ENCODE data around the gene SNTG2. TPM values are rescaled to one million over a fixed set of nuclear protein-coding genes. Genes with fewer than 3 reads are reported as not detected.

Gene SNTG2
- total RNA-seq, 1 experiment from 2014 or later = 20.5 TPM

- no peak for ATAC-seq
- H3K4me1 Mint-ChIP-seq = peaks cover 8% of the 10 kb centered on the region
- TF ChIP-seq OVOL2 (CRISPR knock-in tag; IDR thresholded peaks at IDR 0.05; ENCODE audit: borderline replicate concordance) (no peak), ATF6 (CRISPR knock-in tag; IDR thresholded peaks at IDR 0.05) (no peak), PRDM15 (CRISPR knock-in tag; IDR thresholded peaks at IDR 0.05) (no peak), ATF2 (CRISPR knock-in tag; IDR thresholded peaks at IDR 0.05; ENCODE audit: borderline replicate concordance, low read depth) (no peak), MLX (CRISPR knock-in tag; IDR thresholded peaks at IDR 0.05) (no peak), GTF2I (CRISPR knock-in tag; conservative IDR thresholded peaks at IDR 0.05) (no peak), EMX1 (CRISPR knock-in tag; IDR thresholded peaks at IDR 0.05) (no peak), ZNF219 (CRISPR knock-in tag; IDR thresholded peaks at IDR 0.05; ENCODE audit: borderline replicate concordance) (no peak), NR3C1 (CRISPR knock-in tag; conservative IDR thresholded peaks at IDR 0.05; ENCODE audit: low read depth) (no peak), E2F4 (CRISPR knock-in tag; IDR thresholded peaks at IDR 0.05; ENCODE audit: borderline replicate concordance, low read depth) (no peak)
- H3K36me3 Mint-ChIP-seq = peaks cover 19% of the 10 kb centered on the region
- H3K9me3 Mint-ChIP-seq = peaks cover 19% of the 10 kb centered on the region
- no peak overlapping the region for H3K27ac Mint-ChIP-seq
- POLR2A ChIA-PET = no interaction called here
- CTCF ChIA-PET = interaction anchor here (1.3 kb wide), 1 partner anchor 71 kb away, joined by 3 read pairs; no protein-coding TSS in a partner anchor
- H3K27me3 Mint-ChIP-seq (ENCODE audit: low read depth) = peaks cover 19% of the 10 kb centered on the region
- H3K4me3 Mint-ChIP-seq = no peak overlapping the region
- DNase-seq (ENCODE audit: low spot score) = no peak
Measured at GRCh38 chr2:1069847-1070246, 119.2 kb downstream of the SNTG2 start.

GRCh38 chr2:1070601-1071000 lies 120.0 kb downstream of the SNTG2 start:
- Mint-ChIP-seq H3K4me1 (peaks cover 15% of the 10 kb centered on the region), H3K4me3 (no peak overlapping the region), H3K27ac (no peak overlapping the region), H3K9me3 (peaks cover 19% of the 10 kb centered on the region), H3K27me3 (ENCODE audit: low read depth) (peaks cover 21% of the 10 kb centered on the region), H3K36me3 (peaks cover 19% of the 10 kb centered on the region)
- ChIA-PET POLR2A (no interaction called here), CTCF (no interaction called here)
- no peak for DNase-seq (ENCODE audit: low spot score)
- ATAC-seq = no peak
- no peak for TF ChIP-seq ZNF219 (CRISPR knock-in tag; IDR thresholded peaks at IDR 0.05; ENCODE audit: borderline replicate concordance)
- TF ChIP-seq RORB (CRISPR knock-in tag; IDR thresholded peaks at IDR 0.05) = no peak
- TF ChIP-seq ATF6 (CRISPR knock-in tag; IDR thresholded peaks at IDR 0.05) = no peak
- no peak for TF ChIP-seq USF2 (CRISPR knock-in tag; IDR thresholded peaks at IDR 0.05)
- no peak for TF ChIP-seq FOXP1 (CRISPR knock-in tag; IDR thresholded peaks at IDR 0.05; ENCODE audit: borderline replicate concordance)
- TF ChIP-seq ZNF138 (CRISPR knock-in tag; conservative IDR thresholded peaks at IDR 0.05) = no peak
- TF ChIP-seq FOXP4 (CRISPR knock-in tag; IDR thresholded peaks at IDR 0.05) = no peak
- TF ChIP-seq FOXJ3 (CRISPR knock-in tag; IDR thresholded peaks at IDR 0.05; ENCODE audit: borderline replicate concordance) = no peak
- TF ChIP-seq NFYB (CRISPR knock-in tag; conservative IDR thresholded peaks at IDR 0.05; ENCODE audit: low read depth) = no peak
- TF ChIP-seq TP53 (CRISPR knock-in tag; IDR thresholded peaks at IDR 0.05) = no peak
- TF ChIP-seq ZNF396 (CRISPR knock-in tag; IDR thresholded peaks at IDR 0.05; ENCODE audit: borderline replicate concordance) = no peak
